ENCODE data around the gene ARID5A.

ARID5A gene

GRCh38 chr2:96506016-96506906 lies 30.3 kb upstream of the ARID5A start:
- Histone ChIP-seq H3K4me1 (peaks cover 58% of the 10 kb centered on the region), H3K27me3 (no peaks in the 10 kb centered on the region)

GRCh38 chr2:96506907-96507240 lies 29.7 kb upstream of the ARID5A start:
- Histone ChIP-seq H3K27ac (no peak overlapping the region), H3K27me3 (no peaks in the 10 kb centered on the region), H4K20me1 (no peaks in the 10 kb centered on the region), H3K4me1 (peaks cover 52% of the 10 kb centered on the region), H3K4me3 (no peak overlapping the region), H3K4me2 (no peak overlapping the region), H3K9me3 (no peaks in the 10 kb centered on the region), H3K36me3 (no peaks in the 10 kb centered on the region), H3K9ac (no peak overlapping the region)
- no peak for TF ChIP-seq Cebpa-rat (IDR thresholded peaks at IDR 0.05)

More at GRCh38 chr2:96506016-96506906, 30.3 kb upstream of the ARID5A start:
- Histone ChIP-seq H3K4me3 (no peak overlapping the region), H3K9me3 (no peaks in the 10 kb centered on the region), H3K36me3 (no peaks in the 10 kb centered on the region), H3K4me2 (no peak overlapping the region), H3K27ac (no peak overlapping the region), H4K20me1 (no peaks in the 10 kb centered on the region), H3K9ac (no peak overlapping the region)
- TF ChIP-seq Cebpa-rat (IDR thresholded peaks at IDR 0.05) = no peak

- H3K4me3 ChIP-seq = no peak overlapping the region
- no peaks in the 10 kb centered on the region for H4K20me1 ChIP-seq
- H3K9me3 ChIP-seq = no peaks in the 10 kb centered on the region
- TF ChIP-seq Cebpa-rat (IDR thresholded peaks at IDR 0.05) = no peak
- H3K9ac ChIP-seq = no peak overlapping the region
- no peaks in the 10 kb centered on the region for H3K27me3 ChIP-seq
- peak overlapping the region; percentile 83 for H3K4me2 ChIP-seq
- no peaks in the 10 kb centered on the region for H3K36me3 ChIP-seq
- no peak overlapping the region for H3K27ac ChIP-seq
- peaks cover 40% of the 10 kb centered on the region for H3K4me1 ChIP-seq
Observed at GRCh38 chr2:96507957-96508520, 28.5 kb upstream of the ARID5A start.

- H3K9me3 ChIP-seq = no peaks in the 10 kb centered on the region
- no peaks in the 10 kb centered on the region for H4K20me1 ChIP-seq
- peak overlapping the region; percentile 83 for H3K4me2 ChIP-seq
- peaks cover 35% of the 10 kb centered on the region for H3K4me1 ChIP-seq
- H3K27me3 ChIP-seq = no peaks in the 10 kb centered on the region
- no peak for TF ChIP-seq Cebpa-rat (IDR thresholded peaks at IDR 0.05)
- H3K9ac ChIP-seq = no peak overlapping the region
- no peaks in the 10 kb centered on the region for H3K36me3 ChIP-seq
- H3K27ac ChIP-seq = no peak overlapping the region
- H3K4me3 ChIP-seq = no peak overlapping the region
Observed at GRCh38 chr2:96508521-96509113, 27.9 kb upstream of the ARID5A start.

GRCh38 chr2:96509114-96509846 lies 27.3 kb upstream of the ARID5A start:
- Histone ChIP-seq H3K9ac (peak overlapping the region; percentile 40; the same call in 1 of the 2 replicates), H3K27ac (peak overlapping the region; percentile 59), H4K20me1 (no peaks in the 10 kb centered on the region), H3K4me3 (no peak overlapping the region), H3K27me3 (no peaks in the 10 kb centered on the region), H3K4me2 (peak overlapping the region; percentile 83), H3K9me3 (no peaks in the 10 kb centered on the region), H3K36me3 (no peaks in the 10 kb centered on the region), H3K4me1 (peaks cover 28% of the 10 kb centered on the region)
- no peak for TF ChIP-seq Cebpa-rat (IDR thresholded peaks at IDR 0.05)

GRCh38 chr2:96509847-96510230 lies 26.7 kb upstream of the ARID5A start:
- H3K4me1 ChIP-seq = peaks cover 27% of the 10 kb centered on the region
- H3K4me3 ChIP-seq = no peak overlapping the region
- peak overlapping the region; percentile 83 for H3K4me2 ChIP-seq
- no peaks in the 10 kb centered on the region for H3K9me3 ChIP-seq
- no peaks in the 10 kb centered on the region for H3K27me3 ChIP-seq
- peak overlapping the region; percentile 59 for H3K27ac ChIP-seq
- no peaks in the 10 kb centered on the region for H3K36me3 ChIP-seq
- H3K9ac ChIP-seq = peak overlapping the region; percentile 40; the same call in 1 of the 2 replicates
- H4K20me1 ChIP-seq = no peaks in the 10 kb centered on the region
- no peak for TF ChIP-seq Cebpa-rat (IDR thresholded peaks at IDR 0.05)

- no peaks in the 10 kb centered on the region for H3K27me3 ChIP-seq
- no peak overlapping the region for H3K9ac ChIP-seq
- H3K4me2 ChIP-seq = no peak overlapping the region
- no peaks in the 10 kb centered on the region for H3K36me3 ChIP-seq
- H3K27ac ChIP-seq = no peak overlapping the region
- peaks cover 27% of the 10 kb centered on the region for H3K4me1 ChIP-seq
- no peak overlapping the region for H3K4me3 ChIP-seq
- H4K20me1 ChIP-seq = no peaks in the 10 kb centered on the region
- TF ChIP-seq Cebpa-rat (IDR thresholded peaks at IDR 0.05) = no peak
- peaks cover 7% of the 10 kb centered on the region for H3K9me3 ChIP-seq
Observed at GRCh38 chr2:96510931-96511595, 25.5 kb upstream of the ARID5A start.

GRCh38 chr2:96511851-96512250 lies 24.7 kb upstream of the ARID5A start:
- no peaks in the 10 kb centered on the region for H3K27me3 ChIP-seq
- H3K9me3 ChIP-seq = peaks cover 15% of the 10 kb centered on the region
- H3K4me3 ChIP-seq = no peak overlapping the region
- no peak overlapping the region for H3K4me2 ChIP-seq
- H3K27ac ChIP-seq = no peak overlapping the region
- no peak overlapping the region for H3K9ac ChIP-seq
- no peaks in the 10 kb centered on the region for H4K20me1 ChIP-seq
- no peak for TF ChIP-seq Cebpa-rat (IDR thresholded peaks at IDR 0.05)
- H3K36me3 ChIP-seq = no peaks in the 10 kb centered on the region
- peaks cover 27% of the 10 kb centered on the region for H3K4me1 ChIP-seq

- Histone ChIP-seq H3K4me1 (peaks cover 27% of the 10 kb centered on the region), H3K36me3 (no peaks in the 10 kb centered on the region), H3K4me3 (no peak overlapping the region), H3K9me3 (peaks cover 20% of the 10 kb centered on the region), H4K20me1 (no peaks in the 10 kb centered on the region), H3K27me3 (no peaks in the 10 kb centered on the region), H3K27ac (no peak overlapping the region), H3K9ac (no peak overlapping the region), H3K4me2 (no peak overlapping the region)
- no peak for TF ChIP-seq Cebpa-rat (IDR thresholded peaks at IDR 0.05)
Observed at GRCh38 chr2:96512341-96512740, 24.2 kb upstream of the ARID5A start.
